ENCODE measurements around the gene CAPS2. TPM values are rescaled to one million over a fixed set of nuclear protein-coding genes. Genes with fewer than 3 reads are reported as not detected.

The CAPS2 gene
- total and polyA plus RNA-seq, 2 donors = 1.8 to 4.1 TPM

DNA sequence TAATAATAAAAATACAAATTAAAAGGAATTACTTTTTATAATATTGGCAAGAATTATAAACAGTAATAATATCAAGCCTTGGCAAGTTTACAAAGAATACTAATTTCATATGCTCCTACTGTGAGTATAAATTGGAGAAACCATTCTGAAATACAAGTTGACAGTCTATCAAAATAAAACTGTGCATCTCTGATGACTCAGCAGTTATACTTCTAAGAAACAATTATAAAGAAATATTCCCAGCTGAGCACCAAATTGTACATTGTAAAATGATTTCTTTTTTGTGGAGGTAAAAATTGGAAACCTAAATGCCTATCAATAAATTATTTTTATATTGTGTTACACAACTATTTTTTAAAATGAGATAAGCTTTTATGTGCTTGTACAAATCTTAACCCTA lies 85.0 kb downstream of the CAPS2 start:
- Histone ChIP-seq H3K4me3 (ENCODE audit: low read length in 2 of 2) (no peak overlapping the region), H3K27me3 (ENCODE audit: control insufficient read depth in 2 of 2, insufficient read depth in 1 of 2, low read length in 1 of 2) (no peaks in the 10 kb centered on the region), H3K9me3 (ENCODE audit: control insufficient read depth in 2 of 2, insufficient read depth in 1 of 2, low read length in 1 of 2) (no peaks in the 10 kb centered on the region), H3K36me3 (ENCODE audit: control insufficient read depth in 2 of 2, insufficient read depth in 2 of 2, low read length in 1 of 2) (no peaks in the 10 kb centered on the region), H3K4me1 (ENCODE audit: control insufficient read depth in 2 of 2, insufficient read depth in 2 of 2, low read length in 2 of 2) (no peaks in the 10 kb centered on the region), H3K27ac (ENCODE audit: low read depth in 1 of 2, low read length in 1 of 2) (no peak overlapping the region)
- no peak for DNase-seq (ENCODE audit: low read depth in 6 of 9, low spot score in 9 of 9)

GRCh38 chr12:75239987-75240386 lies 90.1 kb downstream of the CAPS2 start:
- H3K9me3 ChIP-seq (ENCODE audit: control insufficient read depth in 2 of 2, insufficient read depth in 1 of 2, low read length in 1 of 2) = no peaks in the 10 kb centered on the region
- H3K4me3 ChIP-seq (ENCODE audit: low read length in 2 of 2) = no peak overlapping the region
- no peaks in the 10 kb centered on the region for H3K4me1 ChIP-seq (ENCODE audit: control insufficient read depth in 2 of 2, insufficient read depth in 2 of 2, low read length in 2 of 2)
- no peaks in the 10 kb centered on the region for H3K27me3 ChIP-seq (ENCODE audit: control insufficient read depth in 2 of 2, insufficient read depth in 1 of 2, low read length in 1 of 2)
- H3K27ac ChIP-seq (ENCODE audit: low read depth in 1 of 2, low read length in 1 of 2) = no peak overlapping the region
- H3K36me3 ChIP-seq (ENCODE audit: control insufficient read depth in 2 of 2, insufficient read depth in 2 of 2, low read length in 1 of 2) = no peaks in the 10 kb centered on the region
- DNase-seq (ENCODE audit: low read depth in 6 of 9, low spot score in 9 of 9) = no peak

GRCh38 chr12:75236206-75236605 lies 93.9 kb downstream of the CAPS2 start:
- H3K36me3 ChIP-seq (ENCODE audit: control insufficient read depth in 2 of 2, insufficient read depth in 2 of 2, low read length in 1 of 2) = no peaks in the 10 kb centered on the region
- H3K4me1 ChIP-seq (ENCODE audit: control insufficient read depth in 2 of 2, insufficient read depth in 2 of 2, low read length in 2 of 2) = no peaks in the 10 kb centered on the region
- no peak overlapping the region for H3K4me3 ChIP-seq (ENCODE audit: low read length in 2 of 2)
- H3K27ac ChIP-seq (ENCODE audit: low read depth in 1 of 2, low read length in 1 of 2) = no peak overlapping the region
- 42% methylated on average over 1 of the region's 1 CpG for WGBS
- no peaks in the 10 kb centered on the region for H3K9me3 ChIP-seq (ENCODE audit: control insufficient read depth in 2 of 2, insufficient read depth in 1 of 2, low read length in 1 of 2)
- no peaks in the 10 kb centered on the region for H3K27me3 ChIP-seq (ENCODE audit: control insufficient read depth in 2 of 2, insufficient read depth in 1 of 2, low read length in 1 of 2)
- DNase-seq (ENCODE audit: low read depth in 6 of 9, low spot score in 9 of 9) = no peak

GRCh38 chr12:75227132-75227531 lies 103.0 kb downstream of the CAPS2 start:
- WGBS = 98% methylated on average over 1 of the region's 1 CpG
- no peak for DNase-seq (ENCODE audit: low read depth in 6 of 9, low spot score in 9 of 9)
- no peaks in the 10 kb centered on the region for H3K4me1 ChIP-seq (ENCODE audit: control insufficient read depth in 2 of 2, insufficient read depth in 2 of 2, low read length in 2 of 2)
- no peaks in the 10 kb centered on the region for H3K36me3 ChIP-seq (ENCODE audit: control insufficient read depth in 2 of 2, insufficient read depth in 2 of 2, low read length in 1 of 2)
- H3K4me3 ChIP-seq (ENCODE audit: low read length in 2 of 2) = no peak overlapping the region
- no peaks in the 10 kb centered on the region for H3K27me3 ChIP-seq (ENCODE audit: control insufficient read depth in 2 of 2, insufficient read depth in 1 of 2, low read length in 1 of 2)
- no peak overlapping the region for H3K27ac ChIP-seq (ENCODE audit: low read depth in 1 of 2, low read length in 1 of 2)
- H3K9me3 ChIP-seq (ENCODE audit: control insufficient read depth in 2 of 2, insufficient read depth in 1 of 2, low read length in 1 of 2) = no peaks in the 10 kb centered on the region

Other genes with a start within 250 kb of the CAPS2 start
- gene KCNC2, start 120.5 kb downstream of the CAPS2 start, total RNA-seq = 0.05 TPM
- 0.02 TPM for gene KCNC2, start 120.5 kb downstream of the CAPS2 start, polyA plus RNA-seq
- not detected for gene GLIPR1L1, start 4.3 kb upstream of the CAPS2 start, total RNA-seq
- 0.05 TPM for gene GLIPR1L1, start 4.3 kb upstream of the CAPS2 start, polyA plus RNA-seq
- 0.57 TPM for gene GLIPR1L2, start 60.8 kb upstream of the CAPS2 start, total RNA-seq
- 2.1 TPM for gene GLIPR1L2, start 60.8 kb upstream of the CAPS2 start, polyA plus RNA-seq
- 28.3 TPM for gene GLIPR1, start 150.4 kb upstream of the CAPS2 start, total RNA-seq
- gene GLIPR1, start 150.4 kb upstream of the CAPS2 start, polyA plus RNA-seq = 12.2 TPM
- 97.1 TPM for gene KRR1, start 181.3 kb upstream of the CAPS2 start, total RNA-seq
- gene KRR1, start 181.3 kb upstream of the CAPS2 start, polyA plus RNA-seq = 24.5 TPM

All from thymus (tissue), 11 donors.